Hepatocyte (in vitro differentiated cells): Measurements from ENCODE around the gene TENM4. TPM values are rescaled to one million over a fixed set of nuclear protein-coding genes. Genes with fewer than 3 reads are reported as not detected.

Experiments used
- DNase-seq: peaks from one replicate; pipeline ENCODE4 v3.0.0-alpha.2; 2016; ENCODE audit warnings: low spot score
- H2AFZ ChIP-seq: fragments of 200-600 bp; sonication (generic); 2 replicates; pipeline ENCODE4 v1.6.0; 2016; ENCODE audit warnings: antibody characterized with exemption, mild to moderate bottlenecking
- H3K27ac ChIP-seq: fragments of 200-600 bp; sonication (generic); 2 replicates; pipeline ENCODE4 v1.5.1; 2016; ENCODE audit warnings: mild to moderate bottlenecking
- H3K27me3 ChIP-seq: fragments of 200-600 bp; sonication (generic); 2 replicates; pipeline ENCODE4 v1.6.1; 2016
- H3K36me3 ChIP-seq: fragments of 200-600 bp; sonication (generic); replicated peaks from 2 replicates; pipeline ENCODE4 v1.5.1; 2016; ENCODE audit warnings: low read depth; ENCODE audit not compliant: insufficient read depth
- H3K4me1 ChIP-seq: fragments of 200-600 bp; sonication (generic); 2 replicates; pipeline ENCODE4 v1.5.1; 2016; ENCODE audit warnings: mild to moderate bottlenecking, moderate library complexity; ENCODE audit not compliant: insufficient read depth
- H3K4me2 ChIP-seq: fragments of 200-600 bp; sonication (generic); 2 replicates; pipeline ENCODE4 v1.6.0; 2016
- H3K4me3 ChIP-seq: fragments of 200-600 bp; sonication (generic); 2 replicates; pipeline ENCODE4 v1.5.1; 2016; ENCODE audit warnings: mild to moderate bottlenecking
- H3K79me2 ChIP-seq: fragments of 200-600 bp; sonication (generic); 2 replicates; pipeline ENCODE4 v1.6.0; 2017; ENCODE audit warnings: mild to moderate bottlenecking
- H3K9me2 ChIP-seq: fragments of 200-600 bp; sonication (generic); replicated peaks from 2 replicates; pipeline ENCODE4 v1.6.0; 2017; ENCODE audit warnings: mild to moderate bottlenecking; ENCODE audit not compliant: insufficient read depth
- H3K9me3 ChIP-seq: fragments of 200-600 bp; sonication (generic); 2 replicates; pipeline ENCODE4 v1.5.1; 2016; ENCODE audit warnings: low read depth, mild to moderate bottlenecking
- H4K20me1 ChIP-seq: fragments of 200-600 bp; sonication (generic); 2 replicates; pipeline ENCODE4 v1.6.0; 2016; ENCODE audit warnings: mild to moderate bottlenecking; ENCODE audit not compliant: insufficient read depth, poor library complexity, severe bottlenecking
- EZH2 ChIP-seq: fragments of 200-600 bp; sonication (generic); IDR thresholded peaks from 2 replicates; pipeline ENCODE4 v1.6.1; 2016; ENCODE audit warnings: antibody characterized with exemption, mild to moderate bottlenecking, borderline replicate concordance
- EZH2phosphoT487 ChIP-seq: fragments of 200-600 bp; sonication (generic); IDR thresholded peaks from one replicate; pipeline ENCODE4 v1.6.1; 2018; ENCODE audit warnings: antibody characterized with exemption, mild to moderate bottlenecking, low read depth, moderate library complexity; ENCODE audit not compliant: unreplicated experiment, severe bottlenecking
- WGBS: methylation state at CpG from one replicate; pipeline ENCODE4 v1.1.6; 2016; ENCODE audit warnings: low lambda C conversion rate; ENCODE audit errors: missing lambda C conversion rate; 5-methylcytosine and 5-hydroxymethylcytosine counted together
- polyA plus RNA-seq: library from polyadenylated mRNA; unstranded; fragments of >200 nt; fragmentation: Nextera tagmentation; extraction: Ambion mirVana; gene quantifications from 2 replicates; pipeline ENCODE4 v1.2.1, GENCODE V29; 2016
- total RNA-seq: library from RNA; depleted of rRNA; stranded (reverse); fragments of >200 nt; gene quantifications from 2 replicates; pipeline ENCODE4 v1.2.3, GENCODE V29; 2014
- TF ChIP-seq, protein P1 (sequence below): fragments of 200-600 bp; sonication (generic); IDR thresholded peaks from 2 replicates; pipeline ENCODE4 v1.5.1; 2016; ENCODE audit warnings: antibody characterized with exemption, mild to moderate bottlenecking; ENCODE audit not compliant: poor library complexity

TENM4 gene
- total and polyA plus RNA-seq, 2 experiments from 2014 or later: 18.4 to 18.7 TPM

DNA sequence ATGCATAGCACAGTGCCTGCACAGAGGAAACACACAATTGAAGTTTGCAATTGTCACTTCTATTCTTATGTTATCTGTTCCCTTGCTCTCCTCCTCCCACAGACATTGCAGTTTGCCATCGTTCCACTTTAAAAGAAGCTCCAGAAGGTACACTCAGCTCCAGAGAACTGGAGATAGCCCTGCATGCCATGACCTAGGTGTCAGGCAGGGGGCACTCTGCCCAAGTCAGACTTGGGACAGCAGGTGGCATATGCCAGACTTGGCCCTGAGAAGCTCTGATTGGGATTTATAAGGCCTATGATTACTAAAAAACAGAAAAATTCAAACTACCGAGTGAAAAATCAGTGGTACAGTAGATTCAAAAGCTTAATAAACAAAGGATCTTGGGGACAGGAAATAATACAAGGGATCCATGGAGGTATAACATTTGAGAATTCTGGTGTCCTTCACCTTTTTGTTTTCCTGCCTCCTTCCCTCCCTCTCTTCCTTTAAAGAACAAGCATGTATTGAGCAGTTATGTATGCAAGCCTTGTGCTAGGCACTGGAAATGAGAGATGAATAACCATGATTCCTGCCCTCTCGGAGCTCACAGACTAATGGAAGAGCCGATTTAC lies 40.0 kb downstream of the TENM4 start:
- TF ChIP-seq EZH2phosphoT487 (no peak), EZH2 (no peak)
- TF ChIP-seq, protein P1, sequence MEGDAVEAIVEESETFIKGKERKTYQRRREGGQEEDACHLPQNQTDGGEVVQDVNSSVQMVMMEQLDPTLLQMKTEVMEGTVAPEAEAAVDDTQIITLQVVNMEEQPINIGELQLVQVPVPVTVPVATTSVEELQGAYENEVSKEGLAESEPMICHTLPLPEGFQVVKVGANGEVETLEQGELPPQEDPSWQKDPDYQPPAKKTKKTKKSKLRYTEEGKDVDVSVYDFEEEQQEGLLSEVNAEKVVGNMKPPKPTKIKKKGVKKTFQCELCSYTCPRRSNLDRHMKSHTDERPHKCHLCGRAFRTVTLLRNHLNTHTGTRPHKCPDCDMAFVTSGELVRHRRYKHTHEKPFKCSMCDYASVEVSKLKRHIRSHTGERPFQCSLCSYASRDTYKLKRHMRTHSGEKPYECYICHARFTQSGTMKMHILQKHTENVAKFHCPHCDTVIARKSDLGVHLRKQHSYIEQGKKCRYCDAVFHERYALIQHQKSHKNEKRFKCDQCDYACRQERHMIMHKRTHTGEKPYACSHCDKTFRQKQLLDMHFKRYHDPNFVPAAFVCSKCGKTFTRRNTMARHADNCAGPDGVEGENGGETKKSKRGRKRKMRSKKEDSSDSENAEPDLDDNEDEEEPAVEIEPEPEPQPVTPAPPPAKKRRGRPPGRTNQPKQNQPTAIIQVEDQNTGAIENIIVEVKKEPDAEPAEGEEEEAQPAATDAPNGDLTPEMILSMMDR: peak; percentile 57
- Histone ChIP-seq H3K27ac (peak overlapping the region; percentile 23), H3K9me2 (no peaks in the 10 kb centered on the region), H3K4me3 (no peak overlapping the region), H3K36me3 (no peaks in the 10 kb centered on the region), H3K4me1 (peaks cover 12% of the 10 kb centered on the region), H3K9me3 (no peaks in the 10 kb centered on the region), H3K4me2 (peak overlapping the region; percentile 37), H3K79me2 (peaks cover 14% of the 10 kb centered on the region), H3K27me3 (no peaks in the 10 kb centered on the region), H2AFZ (no peak overlapping the region), H4K20me1 (peaks cover under 1% of the 10 kb centered on the region)
- WGBS: 72% methylated on average over 4 of the region's 4 CpGs
- DNase-seq: peak; percentile 46

DNA sequence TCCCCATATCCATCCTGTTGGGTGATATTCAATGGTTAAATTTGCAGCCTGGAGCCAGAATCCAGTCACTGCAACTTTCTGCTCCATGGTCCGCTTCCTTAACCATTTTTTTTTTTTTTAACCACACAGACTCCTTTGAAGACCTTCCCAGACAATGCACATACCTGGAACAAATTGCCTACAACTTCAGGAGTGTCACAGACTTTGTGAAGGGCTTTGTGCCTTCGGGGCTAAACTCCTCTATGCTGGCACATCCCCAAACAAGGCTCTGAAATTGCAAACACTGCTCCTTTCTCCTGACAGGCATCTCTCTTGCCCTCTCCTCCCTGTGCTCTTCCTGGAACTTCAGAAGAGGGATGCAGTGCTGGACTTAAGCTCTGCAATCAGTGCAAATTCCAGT lies 40.6 kb downstream of the TENM4 start:
- Histone ChIP-seq H4K20me1 (no peaks in the 10 kb centered on the region), H3K79me2 (peaks cover 14% of the 10 kb centered on the region), H3K4me2 (peak overlapping the region; percentile 37), H3K27me3 (no peaks in the 10 kb centered on the region), H3K27ac (peak overlapping the region; percentile 23), H3K9me2 (no peaks in the 10 kb centered on the region), H2AFZ (no peak overlapping the region), H3K4me3 (no peak overlapping the region), H3K36me3 (no peaks in the 10 kb centered on the region), H3K9me3 (no peaks in the 10 kb centered on the region), H3K4me1 (peaks cover 12% of the 10 kb centered on the region)
- TF ChIP-seq EZH2phosphoT487: no peak
- TF ChIP-seq, protein P1: no peak
- TF ChIP-seq EZH2: no peak
- DNase-seq: no peak
- WGBS: 29% methylated on average over 2 of the region's 2 CpGs

DNA sequence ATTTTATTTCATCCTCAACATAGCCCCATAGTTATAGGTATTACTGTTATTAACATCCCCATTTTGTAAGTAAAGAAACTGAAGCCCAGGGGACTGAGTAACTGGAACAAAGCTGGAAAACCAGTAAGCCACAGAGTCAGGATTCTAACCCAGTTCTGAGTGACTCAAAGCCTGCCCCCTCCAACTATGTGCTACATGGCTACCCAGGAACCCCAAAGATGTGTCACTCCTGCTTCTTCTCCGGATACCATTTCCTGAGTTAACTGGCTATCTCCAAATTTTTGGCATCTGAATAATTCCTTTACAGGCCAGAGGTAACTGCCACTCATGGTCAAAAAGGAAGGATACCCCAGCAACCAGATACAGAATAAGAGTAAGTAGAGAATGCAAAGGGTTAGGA lies 43.6 kb downstream of the TENM4 start:
- H3K27ac ChIP-seq: no peak overlapping the region
- no peak for TF ChIP-seq EZH2
- TF ChIP-seq, protein P1: no peak
- no peak for TF ChIP-seq EZH2phosphoT487
- peaks cover 5% of the 10 kb centered on the region for H4K20me1 ChIP-seq
- H3K4me1 ChIP-seq: peaks cover 19% of the 10 kb centered on the region
- no peaks in the 10 kb centered on the region for H3K9me3 ChIP-seq
- no peak overlapping the region for H3K4me2 ChIP-seq
- no peak overlapping the region for H3K4me3 ChIP-seq
- no peaks in the 10 kb centered on the region for H3K27me3 ChIP-seq
- 93% methylated on average over 1 of the region's 1 CpG for WGBS
- no peaks in the 10 kb centered on the region for H3K36me3 ChIP-seq
- H3K9me2 ChIP-seq: no peaks in the 10 kb centered on the region
- H2AFZ ChIP-seq: no peak overlapping the region
- DNase-seq: no peak
- H3K79me2 ChIP-seq: peaks cover 13% of the 10 kb centered on the region
